HG03521 (cell line): ENCODE results near the gene DPP6.

Source experiments
- ATAC-seq: cut with Tn5 transposase; IDR thresholded peaks from one replicate; pipeline ENCODE4 v1.9.1; 2021; ENCODE audit warnings: mild to moderate bottlenecking, moderate library complexity; ENCODE audit not compliant: unreplicated experiment

DPP6 gene

DNA sequence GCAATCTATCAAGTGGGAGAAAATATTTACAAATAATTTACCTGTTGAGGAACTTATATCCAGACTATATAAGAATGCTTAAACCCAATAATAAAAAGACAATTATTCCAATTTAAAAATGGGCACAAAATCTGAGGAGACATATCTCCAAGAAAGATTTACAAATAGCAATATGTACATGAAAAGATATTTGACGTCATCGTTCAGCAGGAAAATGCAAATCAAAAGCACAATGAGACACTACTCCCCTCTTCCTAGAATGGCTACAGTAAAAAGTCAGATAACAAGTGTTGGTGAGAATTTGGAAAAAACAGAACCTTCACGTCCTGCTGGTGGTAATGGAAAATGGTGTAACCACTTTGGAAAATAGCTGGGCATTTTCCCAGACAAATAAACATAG, 457.0 kb downstream of the DPP6 start:
- ATAC-seq = no peak

DNA sequence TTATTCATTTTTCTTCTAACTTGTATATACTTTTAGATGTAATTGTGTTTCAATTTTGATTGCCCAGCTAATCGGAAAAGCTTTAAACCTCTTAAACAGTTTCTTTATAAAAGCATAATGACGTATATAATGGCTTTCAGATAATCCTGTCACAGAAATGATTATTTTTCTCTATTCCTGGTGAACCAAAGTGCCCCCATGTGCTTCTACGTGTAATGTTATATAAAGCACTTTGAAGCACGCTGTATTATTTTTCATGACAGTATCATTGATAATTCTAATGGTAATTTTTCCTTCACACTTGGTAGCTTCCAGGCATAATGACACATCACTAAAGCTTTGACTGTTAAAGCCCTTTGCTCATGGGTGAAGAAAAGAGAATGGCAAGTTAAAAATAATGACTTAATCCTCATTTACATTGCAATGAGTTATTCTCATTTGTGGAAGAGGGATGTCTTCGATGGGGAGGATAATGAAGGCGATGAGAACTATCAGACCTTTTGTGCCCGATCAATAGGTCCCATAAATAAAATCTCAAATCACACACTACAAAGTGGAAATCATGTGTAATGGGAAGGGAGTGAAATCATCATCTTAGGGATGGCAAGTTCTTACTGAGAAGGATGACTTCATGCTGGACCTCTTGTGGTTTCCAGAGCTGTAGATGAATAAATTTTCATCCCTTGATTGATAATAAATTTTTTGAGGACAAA, 460.1 kb downstream of the DPP6 start:
- no peak for ATAC-seq

DNA sequence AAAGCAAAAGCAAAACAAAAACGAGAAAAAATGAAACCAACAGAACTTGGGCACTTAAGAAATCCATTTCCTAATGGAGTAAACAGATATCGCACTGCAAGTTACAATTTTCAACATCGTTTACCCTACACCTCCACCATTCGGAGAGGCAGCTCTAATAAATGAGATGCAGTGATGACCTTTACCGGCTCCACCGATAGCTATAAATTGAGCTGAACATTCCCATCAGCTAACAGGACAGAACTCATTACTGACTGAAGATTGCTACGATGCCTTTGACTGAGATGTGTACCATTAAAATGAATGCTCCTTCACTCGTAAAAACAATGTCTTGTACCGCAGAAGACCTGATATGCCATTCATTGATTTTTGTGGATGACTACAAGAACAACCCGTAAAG, 465.6 kb downstream of the DPP6 start:
- no peak for ATAC-seq

DNA sequence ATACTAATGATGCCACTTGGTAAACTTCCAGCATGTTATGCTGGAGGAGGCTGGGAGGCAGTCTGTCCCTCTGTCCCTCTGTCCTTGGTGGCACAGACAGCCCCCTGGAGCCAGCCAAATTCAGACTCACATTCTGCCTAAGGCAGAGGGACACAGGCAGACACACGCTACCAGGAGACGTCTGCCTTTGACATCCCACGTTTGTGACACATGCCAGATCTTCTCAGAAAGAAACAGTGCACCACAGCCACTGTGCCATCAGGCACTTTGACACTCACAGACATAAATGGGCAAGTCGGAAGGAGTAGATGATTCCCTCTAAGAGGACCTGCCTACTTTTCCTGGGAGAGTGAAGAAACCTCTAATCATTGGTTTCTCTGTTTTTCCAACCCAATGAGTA, 467.0 kb downstream of the DPP6 start:
- ATAC-seq = no peak

DNA sequence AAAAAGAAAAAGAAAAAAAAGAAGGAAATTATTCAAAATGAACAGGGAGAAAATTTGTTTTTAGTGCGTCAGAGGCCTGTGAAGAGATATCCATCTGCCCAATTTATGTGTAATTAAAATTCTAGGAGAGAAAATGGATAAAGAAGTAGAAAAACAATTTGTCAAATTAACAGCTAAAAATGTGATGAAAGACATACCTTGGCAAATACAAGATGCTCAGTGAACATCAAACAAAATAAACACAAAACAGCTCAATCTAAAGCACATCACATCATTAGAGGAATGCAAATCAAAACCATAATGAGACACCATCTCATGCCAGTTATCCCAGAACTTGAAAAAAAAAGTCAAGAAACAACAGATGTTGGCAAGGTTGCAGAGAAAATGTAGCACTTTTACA, 477.9 kb downstream of the DPP6 start:
- no peak for ATAC-seq

DNA sequence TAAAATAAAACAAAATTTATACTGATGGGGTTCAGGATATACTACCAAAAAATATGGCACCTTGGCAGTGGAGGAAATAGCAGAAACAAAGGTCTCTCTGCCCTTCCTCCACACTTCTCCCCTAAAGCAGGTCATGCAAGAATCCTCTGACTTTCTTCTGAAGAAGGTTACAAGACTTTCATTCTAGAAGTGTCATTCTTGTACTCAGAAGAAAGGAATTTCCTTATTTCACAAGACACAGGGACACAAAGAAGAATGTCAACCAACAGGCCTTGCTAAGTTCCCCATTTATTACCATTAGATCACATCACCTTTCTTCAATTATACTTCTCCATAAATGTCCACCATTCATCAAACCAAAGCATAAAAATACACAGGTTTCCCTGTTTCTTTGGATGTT, 480.6 kb downstream of the DPP6 start:
- no peak for ATAC-seq

DNA sequence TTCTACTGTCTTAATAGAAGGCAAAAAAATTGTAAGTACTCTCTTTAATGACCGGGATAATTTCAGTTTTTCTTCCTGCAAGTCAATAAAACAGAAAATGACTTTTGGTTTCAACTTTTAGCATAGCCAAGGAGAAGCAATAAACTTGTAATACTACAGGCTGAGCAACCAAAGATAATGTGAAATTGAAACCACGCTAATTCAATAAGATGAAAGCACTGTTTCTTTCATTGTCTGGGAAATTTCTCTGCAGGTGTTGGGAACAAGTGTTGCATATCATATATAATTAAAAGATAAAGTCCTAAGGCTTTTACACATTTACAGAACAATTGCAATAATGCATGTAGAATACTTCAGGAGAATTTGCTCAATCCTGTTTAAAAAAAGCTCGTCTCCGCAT, 488.4 kb downstream of the DPP6 start:
- ATAC-seq = no peak

DNA sequence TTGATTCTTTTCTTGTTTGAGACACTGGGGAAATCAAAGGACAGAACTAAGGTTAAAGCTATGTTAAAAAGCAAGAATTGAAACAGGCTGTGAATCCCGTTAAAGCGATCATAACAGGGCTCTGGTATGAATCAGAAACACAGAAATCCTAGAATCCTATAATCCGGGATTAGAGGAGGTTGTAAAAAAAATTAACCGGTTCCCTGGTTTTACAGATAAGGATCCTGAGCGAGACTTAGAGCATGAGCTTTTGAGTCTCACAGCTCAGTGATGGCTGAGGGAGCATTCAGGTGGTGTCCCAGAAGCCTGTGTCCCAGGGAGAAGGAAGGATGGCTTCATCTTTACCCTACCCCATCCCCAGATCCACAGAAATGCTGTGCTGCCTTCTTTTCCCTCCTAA, 489.4 kb downstream of the DPP6 start:
- no peak for ATAC-seq

DNA sequence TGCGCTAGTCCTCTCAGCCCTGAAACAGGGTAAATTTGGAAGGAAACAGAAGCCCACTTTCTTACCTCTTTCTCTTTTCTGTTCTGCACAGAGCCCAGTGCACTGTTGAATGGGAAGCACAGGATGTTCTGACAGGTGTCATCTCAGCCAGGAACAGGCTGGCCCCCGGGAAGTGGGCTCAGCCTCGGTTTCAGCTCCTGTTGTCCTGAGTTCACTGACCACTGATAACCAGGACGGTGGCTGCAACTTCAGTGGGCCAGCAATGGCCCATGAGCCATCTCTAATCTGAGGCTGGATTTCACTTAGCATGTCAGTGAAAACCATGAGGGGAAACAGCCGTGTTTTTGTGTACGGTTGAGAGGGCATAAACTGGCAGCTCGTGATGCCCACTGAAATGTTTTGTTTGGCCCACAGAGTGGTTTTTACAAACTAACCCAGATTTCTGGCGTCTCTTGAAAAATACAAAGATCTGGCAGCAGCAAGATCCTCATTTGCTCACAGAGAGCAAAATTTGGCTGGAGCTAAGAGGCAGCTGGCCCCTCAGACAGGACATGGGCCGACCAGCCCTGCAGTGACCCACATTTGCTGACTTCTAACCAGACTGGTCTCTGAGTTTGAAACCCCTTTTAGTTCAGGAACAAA, 494.9 kb downstream of the DPP6 start:
- no peak for ATAC-seq

DNA sequence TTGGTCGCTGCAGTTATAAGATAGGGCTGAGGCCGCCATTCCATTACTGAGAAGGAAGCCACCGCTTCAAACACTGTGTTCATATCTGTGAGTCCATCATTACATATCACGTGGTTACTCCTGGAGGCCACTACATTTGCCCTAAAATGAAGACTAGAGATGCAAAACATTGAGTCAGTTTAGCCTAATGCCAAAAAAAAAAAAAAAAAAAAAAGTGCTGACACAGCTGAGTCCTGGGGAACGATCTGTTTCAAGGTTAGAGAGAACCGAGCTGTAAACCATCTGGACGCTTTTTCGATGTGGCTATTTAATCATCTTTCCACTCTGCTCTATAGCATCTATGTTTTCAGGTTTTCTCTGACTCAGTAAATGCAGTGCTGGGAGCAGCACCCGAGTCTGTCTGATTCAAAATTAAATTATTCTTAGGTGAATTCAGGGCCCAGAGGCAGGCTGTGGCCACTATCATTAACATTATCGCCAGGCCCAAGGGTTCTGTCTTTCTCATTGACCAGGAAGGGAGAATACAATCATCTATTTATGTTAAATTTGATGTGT, 501.6 kb downstream of the DPP6 start:
- no peak for ATAC-seq

DNA sequence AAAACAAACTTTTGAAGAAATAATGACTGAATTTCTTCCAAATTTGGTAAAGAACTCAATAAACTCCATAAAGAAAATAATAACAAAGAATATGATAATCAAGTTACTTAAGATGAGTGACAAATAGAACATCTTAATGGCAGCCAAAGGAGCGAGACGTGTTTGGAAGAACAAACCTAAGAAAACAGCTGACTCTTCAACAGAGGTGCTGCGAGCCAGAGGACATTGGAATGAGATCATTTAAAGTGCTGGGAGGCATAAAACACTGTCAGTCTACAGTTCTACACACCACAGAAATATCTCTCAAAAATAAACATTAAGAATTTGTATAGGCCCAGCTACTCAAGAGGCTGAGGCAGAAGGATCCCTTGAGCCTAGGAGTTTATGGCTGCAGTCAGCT, 507.3 kb downstream of the DPP6 start:
- no peak for ATAC-seq

DNA sequence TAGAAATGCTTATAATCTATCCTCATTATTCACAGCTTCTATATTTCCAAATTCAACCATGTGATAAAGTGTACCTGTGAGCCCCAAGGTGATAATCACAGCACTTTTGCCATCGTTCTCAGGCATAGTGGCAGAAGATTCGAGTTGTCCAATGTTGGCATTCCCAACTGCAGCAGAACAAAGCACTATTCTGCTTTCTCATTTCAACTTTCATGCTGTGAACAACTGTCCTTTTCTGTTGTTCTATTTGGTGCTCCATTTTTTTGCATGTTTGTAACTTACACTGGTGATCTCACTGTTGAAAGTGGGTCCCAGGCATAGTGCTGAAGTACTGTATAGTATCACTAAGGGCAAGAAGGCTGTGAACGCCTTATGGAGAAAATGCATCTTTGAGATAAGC, 512.5 kb downstream of the DPP6 start:
- ATAC-seq = no peak

DNA sequence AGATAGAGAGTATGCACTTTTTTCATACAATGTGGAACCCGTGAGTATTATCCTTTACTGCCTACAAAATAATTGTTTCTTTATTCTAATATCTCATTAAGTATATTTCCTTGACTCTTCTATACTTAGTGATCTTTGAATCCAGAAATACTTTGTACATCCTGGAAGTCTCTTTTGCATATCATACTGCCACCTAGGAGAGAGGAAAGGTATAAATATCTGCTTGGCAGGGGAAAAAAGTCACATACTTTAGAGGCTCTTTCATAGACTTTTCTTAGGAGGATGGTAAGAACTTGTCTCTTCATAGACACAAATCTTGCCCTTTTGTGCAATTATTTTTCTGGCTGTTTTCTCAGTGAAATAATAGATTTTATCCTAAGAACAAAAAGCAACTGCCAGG, 514.7 kb downstream of the DPP6 start:
- ATAC-seq = no peak

DNA sequence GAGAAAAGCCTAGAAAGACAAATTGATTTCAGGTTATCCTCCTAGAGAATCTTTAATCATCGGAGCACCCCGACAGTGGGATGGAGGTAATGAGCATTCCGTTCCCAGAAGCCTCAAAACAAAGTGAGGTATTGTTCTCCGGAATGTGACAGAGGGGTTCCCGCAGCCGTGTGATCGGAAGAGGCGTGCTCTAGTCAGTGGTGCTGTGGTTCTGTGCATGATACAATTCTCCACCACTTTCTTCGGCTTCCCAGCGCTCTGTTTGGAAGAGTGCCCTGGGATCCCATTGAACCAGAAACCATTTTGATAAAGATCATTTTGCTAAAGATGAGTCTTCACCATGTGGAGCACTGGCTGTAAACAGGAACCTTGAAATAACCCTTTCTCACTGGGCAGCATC, 516.1 kb downstream of the DPP6 start:
- ATAC-seq = no peak

DNA sequence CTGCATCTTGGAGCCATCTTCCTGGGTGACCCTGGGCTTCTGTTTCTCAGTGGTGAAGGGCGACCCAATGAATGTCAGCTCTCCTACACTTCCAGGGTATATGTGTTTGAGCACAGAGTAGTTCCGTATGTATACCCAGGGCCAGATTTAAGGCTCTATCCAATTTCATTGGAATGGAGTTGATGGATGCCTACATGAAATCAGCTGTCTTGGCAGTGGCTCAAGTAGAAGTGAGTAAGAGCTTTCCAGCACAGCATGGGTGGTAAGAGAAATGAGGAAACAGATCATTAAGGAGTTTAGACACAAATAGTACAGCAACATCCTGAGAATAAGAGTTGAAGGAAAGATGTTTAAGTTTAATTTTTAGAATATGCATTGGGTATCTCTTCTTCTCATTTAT, 517.7 kb downstream of the DPP6 start:
- ATAC-seq = no peak

DNA sequence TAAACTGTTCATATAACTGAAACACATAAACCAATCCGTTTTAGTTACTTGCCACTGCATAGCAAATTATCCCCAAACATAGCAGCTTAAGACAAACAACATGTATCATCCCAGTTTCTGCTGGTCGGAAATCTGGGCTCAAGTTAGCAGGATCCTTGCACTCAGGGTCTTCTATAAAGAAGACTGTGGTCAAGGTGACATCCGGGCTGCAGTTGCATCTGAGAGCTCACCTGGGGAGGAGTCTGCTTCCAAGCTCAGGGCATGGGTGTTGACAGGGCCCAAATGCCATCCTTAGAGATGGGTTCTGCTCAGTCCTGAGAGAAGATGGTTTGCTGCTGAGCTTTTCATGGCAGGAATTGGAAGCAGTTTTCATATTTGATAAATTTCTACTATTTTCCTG, 519.6 kb downstream of the DPP6 start:
- ATAC-seq = no peak

DNA sequence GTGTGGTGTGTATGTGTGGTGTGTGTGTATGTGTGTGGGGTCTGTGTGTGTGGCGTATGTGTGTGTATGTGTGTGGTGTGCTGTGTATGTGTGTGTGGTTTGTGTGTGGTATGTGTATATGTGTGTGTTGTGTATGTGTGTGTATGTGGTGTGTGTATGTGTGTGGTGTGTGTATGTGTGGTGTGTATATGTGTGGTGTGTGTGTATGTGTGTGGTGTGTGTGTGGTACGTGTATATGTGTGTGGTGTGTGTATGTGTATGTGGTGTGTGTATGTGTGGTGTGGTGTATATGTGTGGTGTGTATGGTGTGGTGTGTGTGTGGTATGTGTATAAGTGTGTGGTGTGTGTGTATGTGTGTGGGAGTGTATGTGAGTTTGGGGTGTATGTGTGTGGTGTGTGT, 522.0 kb downstream of the DPP6 start:
- ATAC-seq = no peak

DNA sequence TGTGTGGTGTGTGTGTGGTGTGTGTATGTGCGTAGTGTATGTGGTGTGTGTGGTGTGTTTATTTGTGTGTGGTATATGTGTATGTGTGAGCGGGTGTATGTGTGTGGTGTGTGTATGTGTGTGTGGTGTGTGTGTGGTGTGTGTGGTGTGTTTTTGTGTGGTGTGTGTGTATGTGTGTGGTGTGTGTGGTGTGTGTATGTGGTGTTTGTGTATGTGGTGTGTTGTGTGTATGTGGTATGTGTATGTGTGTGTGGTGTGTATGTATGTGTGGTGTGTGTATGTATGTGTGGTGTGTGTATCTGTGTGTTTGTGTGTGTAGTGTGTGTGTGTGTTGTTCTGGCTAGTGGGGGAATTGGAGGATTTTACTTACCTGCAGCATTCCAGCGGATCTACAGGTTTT, 523.3 kb downstream of the DPP6 start:
- no peak for ATAC-seq

DNA sequence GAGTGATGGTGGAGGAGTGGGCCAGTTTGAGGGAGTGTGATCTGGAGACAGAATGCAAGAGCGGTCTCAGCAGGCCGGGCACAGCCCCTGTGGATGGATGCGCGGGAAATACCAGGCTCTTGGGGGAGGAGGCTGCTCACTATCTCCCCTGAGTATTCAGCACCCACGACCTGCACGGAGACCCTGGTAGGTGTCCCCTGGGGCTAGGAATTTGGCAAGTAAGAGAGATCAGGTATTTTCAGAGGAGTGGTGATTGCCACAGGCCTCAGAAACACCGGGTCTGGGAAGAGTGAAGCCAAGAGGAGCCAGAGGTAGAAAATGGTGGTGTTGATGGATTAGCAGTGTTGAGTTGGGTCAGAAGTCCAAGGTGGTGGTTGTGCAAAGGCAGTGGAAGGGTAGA, 524.4 kb downstream of the DPP6 start:
- no peak for ATAC-seq

DNA sequence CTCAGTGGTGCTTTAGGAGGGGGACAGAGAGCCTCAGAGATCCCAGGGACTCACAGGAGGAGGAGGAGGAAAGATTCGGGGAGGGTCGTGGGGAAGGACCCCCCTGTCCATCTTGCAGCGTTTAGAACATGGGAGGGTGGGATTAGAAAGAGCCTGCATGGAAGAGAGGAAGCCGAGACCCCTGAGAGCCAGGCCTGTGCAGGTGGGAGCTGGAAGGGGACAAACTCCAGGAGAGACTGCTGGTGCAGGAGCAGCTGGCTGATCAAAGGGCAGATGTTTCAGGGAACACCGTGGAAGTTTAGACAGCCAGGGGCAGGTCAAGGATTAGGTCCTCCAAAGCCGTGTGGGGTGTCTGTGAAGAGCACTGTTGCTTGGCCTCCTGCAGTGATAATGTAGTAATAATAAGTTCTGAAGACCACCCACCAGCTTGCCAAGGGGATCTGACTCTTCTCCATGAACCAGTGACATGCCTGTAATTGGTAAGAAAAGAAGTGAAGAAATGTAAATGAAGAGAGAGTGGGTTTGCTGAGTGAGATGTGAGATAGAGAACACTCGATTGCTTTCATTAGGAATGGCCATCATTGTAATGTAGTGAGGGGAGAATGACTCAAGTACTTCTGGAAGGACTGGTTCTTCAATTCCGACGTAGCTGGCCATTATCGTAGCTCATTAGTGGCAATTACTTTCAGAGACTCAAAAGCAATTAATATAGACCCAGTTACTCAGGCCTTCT, 525.1 kb downstream of the DPP6 start:
- ATAC-seq = no peak

DNA sequence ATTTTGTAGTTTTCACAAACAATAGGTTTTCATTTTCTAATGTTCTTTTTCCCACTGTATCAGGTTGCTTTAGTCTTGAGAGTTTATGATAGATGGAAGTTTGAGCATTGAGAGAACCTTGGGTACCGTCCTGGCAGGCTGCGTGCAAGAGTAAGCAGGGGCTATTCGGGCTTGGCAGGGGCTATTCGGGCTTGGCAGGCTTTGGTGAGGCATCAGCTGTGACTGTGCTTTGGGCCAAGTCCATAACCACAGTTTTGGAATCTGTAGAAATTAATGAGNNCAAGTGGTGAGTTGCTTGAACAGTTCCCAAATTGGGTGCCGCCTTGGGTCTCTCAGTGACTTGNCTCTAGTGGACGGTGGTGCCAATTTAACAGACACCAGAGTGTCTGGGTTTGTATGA, 526.1 kb downstream of the DPP6 start:
- no peak for ATAC-seq

DNA sequence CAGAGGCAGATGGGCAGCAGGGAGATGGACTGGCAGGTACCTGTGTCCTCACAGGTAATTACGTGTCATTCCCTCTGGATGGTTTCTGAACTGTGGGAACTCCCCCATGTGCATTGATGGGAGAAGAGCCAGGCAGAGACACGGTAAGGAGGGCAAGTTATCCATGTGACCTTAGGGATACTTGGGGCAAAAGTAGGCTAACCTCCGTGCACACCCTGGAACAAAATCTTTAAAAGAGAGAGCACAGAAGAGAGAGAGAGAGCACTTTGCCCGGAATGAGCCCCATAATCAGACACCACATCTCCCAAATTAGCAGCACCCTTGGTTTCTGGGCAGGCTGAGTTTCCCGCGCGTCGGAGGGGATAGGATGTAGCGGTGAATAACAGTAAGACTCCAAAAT, 527.5 kb downstream of the DPP6 start:
- ATAC-seq = no peak
